Measurements from ENCODE around the gene TSPAN4.

TSPAN4 gene

DNA sequence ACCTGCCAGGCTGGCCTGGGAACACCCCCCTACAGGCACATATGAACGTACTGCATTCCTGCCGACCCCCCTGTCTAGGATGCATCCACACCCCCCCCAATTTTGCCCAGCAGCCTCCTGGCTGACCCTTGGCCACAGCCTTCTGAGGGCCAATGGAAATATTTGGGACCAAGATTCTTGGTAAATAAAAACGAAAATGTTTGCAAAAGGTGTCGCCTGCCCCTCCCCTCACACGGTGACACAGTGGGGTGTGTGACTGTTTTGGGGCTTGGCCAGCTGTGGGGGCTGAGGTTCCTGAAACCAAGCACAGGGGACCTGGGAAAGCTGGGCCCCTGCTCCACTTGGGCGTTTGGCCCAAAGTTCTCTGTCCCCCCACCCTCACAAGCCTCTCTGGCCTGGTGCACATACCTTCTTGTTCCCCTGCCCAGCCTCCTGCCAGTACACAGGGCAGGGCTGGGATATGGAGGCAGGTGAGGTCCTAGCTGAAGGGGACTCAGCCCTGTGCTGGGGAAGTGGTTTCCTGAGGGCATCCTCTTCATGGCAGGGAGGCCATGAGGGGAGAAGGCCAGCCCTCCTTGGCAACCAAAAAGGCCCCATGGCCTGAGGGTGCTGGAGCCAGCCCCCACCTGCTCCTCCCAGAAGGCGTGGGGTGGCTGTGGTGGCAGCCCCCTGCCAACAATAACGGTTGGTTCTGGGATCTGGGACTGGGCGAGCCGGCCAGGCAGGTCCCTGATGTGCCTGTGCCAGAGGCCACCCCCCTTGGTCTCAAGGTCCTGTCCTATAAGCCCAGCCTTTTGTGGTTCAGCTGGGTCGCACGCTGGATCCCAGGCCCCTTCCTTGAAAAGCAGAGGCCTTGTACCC lies 17.1 kb upstream of the TSPAN4 start:
- DNase-seq (no peak), ATAC-seq (replicated peaks) (no peak)
- H3K4me1 Mint-ChIP-seq: peaks cover 29 to 49% of the 10 kb centered on the region in 2 donors
- peaks cover 12 to 20% of the 10 kb centered on the region in 2 donors for H3K36me3 Mint-ChIP-seq
- no peak overlapping the region for H3K27ac Mint-ChIP-seq
- no peak overlapping the region for H3K4me3 Mint-ChIP-seq
- H3K27me3 Mint-ChIP-seq: peaks cover 28 to 33% of the 10 kb centered on the region in 2 donors
- H3K9me3 Mint-ChIP-seq: no peaks in the 10 kb centered on the region

DNA sequence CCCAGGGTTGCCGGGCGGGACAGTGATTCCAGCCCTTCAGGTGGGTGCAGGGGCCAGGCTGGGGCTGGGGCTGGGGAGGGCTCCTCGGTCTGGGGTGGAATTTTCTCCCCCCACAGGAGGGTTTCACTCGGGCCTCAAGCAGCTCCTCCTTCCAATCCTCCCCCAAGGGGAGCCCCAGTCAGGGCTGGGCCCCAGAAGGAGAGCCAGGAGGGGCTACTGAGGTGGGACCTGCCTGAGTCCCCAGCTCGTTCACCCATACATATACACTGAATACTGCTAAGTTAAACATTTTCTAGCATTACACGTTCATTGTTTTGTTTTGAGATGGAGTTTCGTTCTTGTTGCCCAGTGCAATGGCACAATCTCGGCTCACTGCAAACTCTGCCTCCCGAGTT lies 16.4 kb upstream of the TSPAN4 start:
- ATAC-seq (replicated peaks): no peak
- peaks cover 9 to 20% of the 10 kb centered on the region in 2 donors for H3K36me3 Mint-ChIP-seq
- peaks cover 31 to 37% of the 10 kb centered on the region in 2 donors for H3K27me3 Mint-ChIP-seq

DNA sequence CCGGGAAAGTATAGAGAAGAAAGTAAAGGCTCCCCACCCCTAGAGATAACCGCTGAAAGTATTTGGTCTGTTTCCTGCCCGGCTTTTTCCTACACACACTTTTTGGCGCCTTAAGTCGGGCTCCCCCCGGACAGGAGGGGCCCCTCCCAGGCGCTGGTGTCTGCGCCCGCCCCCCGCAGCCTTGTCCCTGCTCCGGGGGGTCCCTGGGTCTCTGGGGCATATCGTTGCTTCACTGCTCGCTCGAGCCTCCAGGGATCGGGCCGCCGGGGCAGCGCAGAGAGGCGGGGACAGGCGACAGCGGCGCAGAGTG lies 15.9 kb upstream of the TSPAN4 start:
- Mint-ChIP-seq H3K4me3 (peak overlapping the region; percentile 62 to 73), H3K27me3 (peaks cover 37 to 42% of the 10 kb centered on the region in 2 donors), H3K27ac (no peak overlapping the region), H3K9me3 (no peaks in the 10 kb centered on the region), H3K4me1 (peaks cover 24 to 50% of the 10 kb centered on the region in 2 donors), H3K36me3 (peaks cover 9 to 20% of the 10 kb centered on the region in 2 donors)
- no peak for DNase-seq
- ATAC-seq (replicated peaks): peak; percentile 21 to 22

More for the DNA sequence above, 16.4 kb upstream of the TSPAN4 start:
- DNase-seq: no peak
- Mint-ChIP-seq H3K27ac (no peak overlapping the region), H3K4me3 (peak overlapping the region; percentile 62 to 73), H3K4me1 (peaks cover 23 to 48% of the 10 kb centered on the region in 2 donors), H3K9me3 (no peaks in the 10 kb centered on the region)

DNA sequence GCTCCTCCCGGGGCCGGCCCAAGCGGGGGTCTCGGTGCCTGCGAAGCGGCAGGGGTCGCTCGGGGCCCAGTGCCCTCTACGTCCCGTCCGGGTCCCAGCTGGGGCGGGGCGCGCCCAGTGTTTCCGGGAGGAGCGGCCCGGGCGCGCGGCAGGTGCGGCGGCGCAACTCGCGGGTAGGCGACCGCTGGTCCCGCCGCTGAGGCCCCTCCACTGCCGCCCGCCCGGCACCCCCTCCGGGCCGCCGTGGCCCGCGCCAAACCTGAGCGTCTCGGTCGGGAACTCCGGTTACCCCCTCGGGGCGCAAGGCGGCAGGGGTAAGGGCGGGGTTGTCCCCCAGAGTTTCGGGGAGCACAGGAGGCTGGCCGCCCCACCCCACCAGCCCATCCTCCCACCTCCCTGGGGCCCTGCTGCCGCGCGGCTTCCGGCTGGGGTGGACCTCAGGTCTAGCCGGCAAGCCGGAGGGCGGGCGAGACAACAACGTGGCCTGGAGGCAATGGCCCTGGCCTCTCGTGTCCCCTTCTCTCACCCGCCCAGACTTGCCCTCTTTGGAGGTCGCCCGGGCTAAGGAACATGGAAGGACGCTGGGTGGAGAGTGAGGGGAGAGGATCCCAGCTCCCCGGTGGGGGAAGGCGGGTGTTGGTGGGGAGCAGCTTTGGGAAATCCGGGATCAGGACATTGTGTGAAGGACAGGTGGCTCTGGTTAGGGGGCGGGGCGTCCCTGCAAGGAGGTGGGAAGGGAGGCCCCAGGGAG lies 15.3 kb upstream of the TSPAN4 start:
- no peaks in the 10 kb centered on the region for H3K9me3 Mint-ChIP-seq
- H3K4me3 Mint-ChIP-seq: peak overlapping the region; percentile 73 to 80
- H3K27me3 Mint-ChIP-seq: peaks cover 38 to 48% of the 10 kb centered on the region in 2 donors
- H3K4me1 Mint-ChIP-seq: peaks cover 28 to 50% of the 10 kb centered on the region in 2 donors
- peak overlapping the region; percentile 75 for H3K27ac Mint-ChIP-seq
- H3K36me3 Mint-ChIP-seq: peaks cover 9 to 18% of the 10 kb centered on the region in 2 donors
- peak; percentile 31 to 38 for ATAC-seq (replicated peaks)
- no peak for DNase-seq

DNA sequence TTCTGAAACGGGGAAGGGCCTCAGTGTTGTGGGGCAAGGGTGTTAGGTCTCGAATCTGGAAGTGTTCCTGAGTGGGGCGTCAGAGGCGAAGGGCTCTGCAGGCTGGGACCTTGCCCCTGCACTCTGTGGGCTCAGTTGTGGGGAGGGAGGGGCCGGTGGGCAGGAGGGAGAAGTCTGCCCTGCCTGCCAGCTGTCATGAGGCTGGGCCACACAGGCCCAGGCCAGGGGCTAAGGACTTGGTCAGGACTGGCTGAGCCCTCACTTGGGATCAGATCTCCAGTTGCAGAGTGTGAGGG lies 14.8 kb upstream of the TSPAN4 start, which contains the start of gene CRACR2B:
Gene CRACR2B (plus strand): TSS at position 23 of the 296 bp plus-strand sequence. CDS start 689 bp downstream, outside the sequence.
- H3K27me3 Mint-ChIP-seq: peaks cover 38 to 50% of the 10 kb centered on the region in 2 donors
- H3K9me3 Mint-ChIP-seq: no peaks in the 10 kb centered on the region
- ATAC-seq (replicated peaks): no peak
- DNase-seq: no peak
- H3K4me1 Mint-ChIP-seq: peaks cover 29 to 49% of the 10 kb centered on the region in 2 donors
- peak within 1 kb of the TSS; percentile 73 to 80 for H3K4me3 Mint-ChIP-seq
- peaks cover 9 to 15% of the 10 kb centered on the region in 2 donors for H3K36me3 Mint-ChIP-seq
- peak within 1 kb of the TSS; percentile 75 for H3K27ac Mint-ChIP-seq

DNA sequence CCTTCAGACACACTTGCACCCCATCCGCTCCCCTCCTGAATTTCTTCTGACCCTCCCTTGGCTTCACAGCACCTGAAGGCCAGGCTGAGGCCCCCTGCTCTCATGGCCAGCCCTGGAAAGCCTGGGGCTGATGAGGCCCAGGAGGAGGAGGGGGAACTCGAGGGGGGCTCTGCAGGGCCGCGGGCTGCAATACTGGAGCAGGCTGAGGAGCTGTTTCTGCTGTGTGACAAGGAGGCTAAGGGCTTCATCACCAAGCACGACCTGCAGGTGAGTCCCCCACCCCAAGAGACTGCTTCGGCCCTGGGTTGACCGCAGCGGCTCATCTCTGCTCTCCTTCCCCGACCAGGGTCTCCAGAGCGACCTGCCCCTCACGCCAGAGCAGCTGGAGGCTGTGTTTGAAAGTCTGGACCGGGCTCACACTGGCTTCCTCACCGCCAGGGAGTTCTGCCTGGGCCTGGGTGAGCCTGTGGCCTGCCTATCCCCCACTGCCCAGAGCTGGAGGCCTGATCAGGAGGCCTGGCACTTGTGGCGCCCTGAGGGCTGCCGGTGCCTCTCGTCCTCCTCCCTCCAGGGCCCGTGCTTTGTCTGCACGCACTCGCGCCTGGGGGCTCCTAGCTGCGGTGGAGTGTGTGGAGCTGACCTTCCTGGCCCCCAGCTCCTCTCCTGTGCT lies 14.0 kb upstream of the TSPAN4 start:
- Mint-ChIP-seq H3K9me3 (no peaks in the 10 kb centered on the region), H3K27ac (no peak overlapping the region), H3K36me3 (peaks cover 9 to 11% of the 10 kb centered on the region in 2 donors), H3K4me1 (peaks cover 29 to 51% of the 10 kb centered on the region in 2 donors), H3K4me3 (peak overlapping the region; percentile 71 to 80), H3K27me3 (peaks cover 38 to 50% of the 10 kb centered on the region in 2 donors)
- DNase-seq (no peak), ATAC-seq (replicated peaks) (no peak)

DNA sequence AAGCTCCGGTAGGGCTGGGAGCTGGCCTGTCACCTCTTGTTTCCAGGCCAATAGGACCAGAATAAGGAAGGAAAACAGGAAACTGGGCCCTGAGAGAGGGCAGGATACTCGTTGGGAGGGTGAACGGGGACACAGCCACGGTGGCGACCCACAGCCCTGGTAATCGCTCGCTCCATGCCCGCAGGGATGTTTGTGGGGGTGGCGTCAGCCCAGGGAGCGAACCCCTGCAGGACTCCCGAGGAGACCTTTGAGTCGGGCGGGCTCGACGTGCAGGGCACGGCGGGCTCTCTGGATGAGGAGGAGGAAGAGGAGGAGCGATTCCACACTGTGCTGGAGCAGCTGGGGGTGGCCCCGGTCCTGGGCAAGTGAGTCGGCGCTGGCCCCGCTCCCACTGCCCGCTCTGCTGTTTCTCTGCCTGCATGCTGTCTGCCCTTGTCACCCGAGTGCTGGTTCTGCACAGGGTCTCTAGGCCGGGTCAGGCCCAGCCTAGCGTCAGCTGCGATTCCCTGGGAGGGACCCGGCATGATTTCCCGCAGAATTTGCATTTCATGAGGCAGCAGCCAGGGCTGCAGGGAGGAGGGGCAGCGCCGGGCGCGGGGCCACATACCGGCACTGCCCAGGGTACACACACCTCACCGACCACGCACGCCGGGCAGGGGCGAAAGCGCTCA lies 13.3 kb upstream of the TSPAN4 start:
- DNase-seq: no peak
- Mint-ChIP-seq H3K27ac (peak overlapping the region; percentile 5), H3K4me1 (peaks cover 33 to 58% of the 10 kb centered on the region in 2 donors)

DNA sequence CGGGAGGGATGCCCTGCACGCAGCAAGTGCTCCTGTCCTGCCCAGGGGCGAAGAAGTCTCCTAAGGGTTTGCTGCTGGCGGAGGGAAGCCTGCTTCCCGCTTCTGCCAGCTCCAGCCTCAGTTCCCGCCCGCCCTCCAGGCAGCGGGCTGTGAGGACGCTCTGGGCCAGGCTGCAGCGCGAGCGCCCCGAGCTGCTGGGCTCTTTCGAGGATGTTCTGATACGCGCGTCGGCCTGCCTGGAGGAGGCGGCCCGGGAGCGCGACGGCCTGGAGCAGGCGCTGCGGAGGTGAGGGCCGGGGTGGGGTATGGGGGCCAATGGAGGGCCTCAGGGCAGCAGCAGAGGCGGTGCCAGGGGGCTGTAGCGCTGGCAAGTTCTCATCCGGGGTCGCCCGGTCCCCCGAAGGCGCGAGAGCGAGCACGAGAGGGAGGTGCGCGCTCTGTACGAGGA lies 12.8 kb upstream of the TSPAN4 start:
- ATAC-seq (replicated peaks) (peak; percentile 1 to 3), DNase-seq (no peak)
- Mint-ChIP-seq H3K4me3 (peak overlapping the region; percentile 52 to 71), H3K36me3 (peaks cover 6 to 8% of the 10 kb centered on the region in 2 donors), H3K27me3 (peaks cover 38 to 50% of the 10 kb centered on the region in 2 donors), H3K9me3 (no peaks in the 10 kb centered on the region), H3K4me1 (peaks cover 34 to 63% of the 10 kb centered on the region in 2 donors), H3K27ac (no peak overlapping the region)

More for the DNA sequence above, 13.3 kb upstream of the TSPAN4 start:
- H3K9me3 Mint-ChIP-seq: no peaks in the 10 kb centered on the region
- H3K4me3 Mint-ChIP-seq: peak overlapping the region; percentile 65 to 71
- ATAC-seq (replicated peaks): no peak
- peaks cover 9 to 11% of the 10 kb centered on the region in 2 donors for H3K36me3 Mint-ChIP-seq
- H3K27me3 Mint-ChIP-seq: peaks cover 38 to 50% of the 10 kb centered on the region in 2 donors

DNA sequence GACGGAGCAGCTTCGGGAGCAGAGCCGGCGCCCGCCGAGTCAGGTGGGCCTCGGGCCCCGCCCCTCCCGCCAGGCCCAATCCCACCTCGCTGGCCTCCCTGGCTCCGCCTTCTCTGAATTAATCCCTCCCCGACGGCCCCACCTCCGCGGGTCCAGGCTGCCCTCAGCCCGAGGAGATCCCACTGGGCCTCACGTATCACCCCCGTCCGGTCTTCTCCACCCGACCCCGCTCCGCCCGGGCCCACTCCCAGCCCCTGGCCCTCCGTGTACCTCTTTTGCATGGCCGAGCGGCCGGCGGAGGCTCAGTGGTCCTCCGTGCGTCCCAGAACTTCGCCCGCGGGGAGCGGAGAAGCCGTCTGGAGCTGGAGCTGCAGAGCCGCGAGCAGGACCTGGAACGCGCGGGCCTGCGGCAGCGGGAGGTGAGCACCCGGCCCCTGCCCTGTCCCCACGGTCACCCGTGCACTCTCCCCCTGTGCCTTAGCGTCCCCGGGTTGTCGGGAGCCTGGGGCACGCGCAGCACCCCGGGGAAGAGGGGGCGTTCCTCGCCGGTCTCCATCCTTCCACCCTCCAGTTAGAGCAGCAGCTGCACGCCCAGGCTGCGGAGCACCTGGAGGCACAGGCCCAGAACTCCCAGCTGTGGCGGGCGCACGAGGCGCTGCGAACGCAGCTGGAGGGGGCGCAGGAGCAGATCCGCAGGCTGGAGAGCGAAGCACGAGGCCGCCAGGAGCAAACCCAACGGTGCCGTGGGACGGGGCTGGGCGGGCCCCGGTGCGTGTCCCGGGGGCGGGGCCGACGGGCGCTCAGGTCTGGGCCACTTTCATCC lies 12.1 kb upstream of the TSPAN4 start:
- Mint-ChIP-seq H3K27ac (no peak overlapping the region), H3K4me1 (peaks cover 34 to 69% of the 10 kb centered on the region in 2 donors), H3K27me3 (peaks cover 38 to 50% of the 10 kb centered on the region in 2 donors), H3K9me3 (no peaks in the 10 kb centered on the region), H3K36me3 (peaks cover 0 to 2% of the 10 kb centered on the region in 2 donors), H3K4me3 (peak overlapping the region; percentile 52 to 71)
- ATAC-seq (replicated peaks) (peak; percentile 46 to 63), DNase-seq (peak; percentile 57)

DNA sequence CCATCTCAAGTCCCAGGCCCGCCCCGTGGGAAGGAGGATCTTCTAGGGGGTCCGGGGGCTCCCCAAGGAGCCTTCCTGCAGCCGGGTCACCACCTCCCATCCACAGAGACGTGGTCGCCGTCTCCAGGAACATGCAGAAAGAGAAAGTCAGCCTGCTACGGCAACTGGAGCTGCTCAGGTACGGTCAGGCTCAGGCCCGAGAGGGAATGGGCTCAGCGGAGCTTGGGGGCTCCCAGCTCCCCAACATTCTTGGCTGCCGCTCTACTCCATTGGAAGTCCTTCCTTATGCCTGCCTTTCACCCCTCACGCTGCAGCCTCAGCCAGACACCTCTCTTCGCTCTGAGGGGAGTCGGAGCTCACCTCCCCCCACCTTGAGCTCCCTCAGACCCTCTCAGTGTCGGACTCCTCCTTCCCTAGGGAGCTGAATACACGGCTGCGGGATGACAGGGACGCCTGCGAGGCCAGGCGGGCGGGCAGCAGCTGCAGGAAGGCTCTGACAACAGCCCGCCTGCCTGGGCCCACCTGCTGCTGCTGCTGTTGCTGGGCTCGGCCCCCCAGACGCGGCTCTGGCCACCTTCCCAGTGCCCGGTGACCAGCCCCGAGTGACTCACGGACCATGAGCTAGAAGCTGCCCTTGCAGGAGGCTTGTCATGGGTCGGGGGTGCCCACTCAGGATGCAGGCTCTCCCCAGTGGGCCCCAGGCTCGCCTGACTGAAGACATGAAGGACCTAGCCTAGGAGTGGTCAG lies 11.4 kb upstream of the TSPAN4 start:
- Mint-ChIP-seq H3K4me3 (peak overlapping the region; percentile 22 to 71), H3K27ac (peak overlapping the region; percentile 20)

DNA sequence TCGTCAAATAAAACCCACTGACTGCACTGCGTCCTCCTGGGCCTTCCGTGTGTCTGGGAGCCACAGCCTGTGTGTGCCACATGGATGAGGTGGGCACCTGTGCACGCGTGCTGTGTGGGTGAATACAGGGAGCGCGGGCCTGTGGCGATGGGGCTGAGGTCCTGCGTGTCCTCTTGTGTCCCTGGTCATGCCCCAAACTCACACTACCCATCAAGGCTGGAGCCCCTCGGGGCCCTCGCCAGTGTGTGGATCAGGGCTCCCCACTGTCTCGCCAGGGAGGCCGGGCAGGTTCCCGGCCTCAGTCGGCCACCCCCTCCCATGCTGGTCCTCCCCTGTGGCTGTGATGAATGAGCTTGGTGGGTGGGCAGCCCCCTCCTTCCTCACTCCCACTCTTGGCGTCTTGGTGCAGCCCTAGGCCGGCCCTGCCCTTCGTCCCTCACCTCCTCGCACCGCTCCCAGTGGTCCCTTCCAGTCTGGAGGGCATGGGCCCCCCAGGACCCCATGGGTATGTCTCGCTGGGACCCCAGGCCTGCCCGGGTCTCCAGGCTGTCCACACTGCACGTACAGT lies 10.6 kb upstream of the TSPAN4 start:
- Mint-ChIP-seq H3K36me3 (peaks cover 8 to 14% of the 10 kb centered on the region in 2 donors), H3K4me1 (peaks cover 34 to 69% of the 10 kb centered on the region in 2 donors), H3K27me3 (peaks cover 38 to 50% of the 10 kb centered on the region in 2 donors), H3K9me3 (no peaks in the 10 kb centered on the region), H3K27ac (no peak overlapping the region), H3K4me3 (peak overlapping the region; percentile 51 to 73)
- ATAC-seq (replicated peaks): no peak
- no peak for DNase-seq

More for the DNA sequence above, 11.4 kb upstream of the TSPAN4 start:
- H3K36me3 Mint-ChIP-seq: peaks cover 4 to 6% of the 10 kb centered on the region in 2 donors
- peaks cover 34 to 69% of the 10 kb centered on the region in 2 donors for H3K4me1 Mint-ChIP-seq
- no peaks in the 10 kb centered on the region for H3K9me3 Mint-ChIP-seq
- ATAC-seq (replicated peaks) (no peak), DNase-seq (no peak)
- peaks cover 38 to 50% of the 10 kb centered on the region in 2 donors for H3K27me3 Mint-ChIP-seq

DNA sequence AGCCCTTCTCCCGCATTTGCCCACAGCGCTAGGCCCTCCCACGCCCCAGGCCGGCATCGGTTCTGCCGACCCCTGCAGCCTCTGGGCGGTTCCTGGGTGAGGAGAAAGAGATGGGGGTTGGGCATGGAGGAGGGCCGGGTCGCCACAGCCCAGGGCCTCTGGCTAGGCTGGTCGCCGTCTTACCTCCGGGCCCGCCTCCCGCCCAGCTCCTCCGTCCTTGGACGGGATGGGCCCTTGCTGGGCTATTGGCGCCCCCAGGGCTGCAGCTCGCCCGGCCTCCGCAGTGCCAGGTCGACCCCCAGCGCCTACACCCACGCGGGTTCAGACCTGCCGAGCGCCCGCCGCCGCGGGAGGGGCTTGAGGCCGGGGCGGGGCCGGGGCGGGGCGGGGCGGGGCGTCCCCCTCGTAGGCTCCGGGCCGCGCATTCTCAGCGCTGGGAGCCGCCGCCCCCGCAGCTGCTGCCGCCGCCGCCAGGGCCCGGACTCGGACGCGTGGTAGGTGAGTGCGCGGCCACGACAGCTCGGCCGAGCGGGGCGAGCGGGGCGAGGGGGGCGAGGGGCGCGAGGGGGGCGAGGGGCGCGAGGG lies 10.0 kb upstream of the TSPAN4 start, which contains the start of gene CD151:
Gene CD151 (plus strand): TSS at position 424 of the 585 bp plus-strand sequence. CDS start 3,118 bp downstream, outside the sequence.
- DNase-seq (no peak), ATAC-seq (replicated peaks) (peak; percentile 62 to 72)
- Mint-ChIP-seq H3K27ac (peak within 1 kb of the TSS; percentile 25), H3K4me3 (peak within 1 kb of the TSS; percentile 77 to 78), H3K4me1 (peaks cover 32 to 67% of the 10 kb centered on the region in 2 donors), H3K9me3 (no peaks in the 10 kb centered on the region), H3K27me3 (peaks cover 35 to 47% of the 10 kb centered on the region in 2 donors), H3K36me3 (peaks cover 12 to 18% of the 10 kb centered on the region in 2 donors)
